GM20431 (cell line): ENCODE results near the gene TMEM151A.

Source experiments
- in situ Hi-C: fragments of 300-500 bp; cut with MseI, MboI; formaldehyde crosslinking; loops from one replicate; pipeline ENCODE4 v1.15.0; 2020; ENCODE audit warnings: low sequenced_read_pairs; ENCODE audit not compliant: unreplicated experiment

Gene TMEM151A

GRCh38 chr11:66282468-66283455 is 8.9 kb upstream of the TMEM151A start:
- in situ Hi-C loops: no loop called here

DNA sequence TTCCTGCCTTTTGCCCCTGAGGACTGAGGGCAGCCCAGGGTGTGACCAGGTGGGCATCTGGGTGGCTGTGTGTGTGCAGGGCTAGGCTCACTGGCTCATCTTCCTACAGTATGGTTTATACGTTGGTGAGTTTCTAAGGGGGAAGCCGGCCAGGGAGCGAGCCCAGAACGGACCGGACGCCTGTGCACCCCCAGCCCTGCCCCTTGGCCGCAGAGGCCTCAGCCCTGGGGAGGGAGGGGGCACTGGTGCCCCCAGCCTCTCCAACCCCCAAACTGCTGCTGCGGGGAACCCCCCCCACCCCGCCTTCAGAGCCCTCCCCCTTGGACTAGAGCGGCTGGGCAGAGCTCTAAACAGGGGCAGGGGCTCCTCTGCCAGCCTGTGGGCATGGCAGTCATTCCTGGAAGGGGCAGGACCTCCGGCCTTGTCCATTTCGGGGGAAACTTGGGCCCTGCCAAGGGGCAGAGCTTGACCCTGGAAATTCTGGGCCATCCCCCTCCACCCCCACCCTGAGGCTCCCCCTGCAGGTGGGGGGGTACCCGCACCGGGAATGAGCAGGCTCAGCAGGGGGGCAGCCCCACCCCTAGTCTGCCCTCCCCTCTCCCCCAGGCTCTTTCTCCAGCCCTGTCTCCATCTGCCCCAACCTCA is 8.1 kb upstream of the TMEM151A start:
- in situ Hi-C loops: no loop called here

GRCh38 chr11:66284526-66285078 is 7.1 kb upstream of the TMEM151A start:
- in situ Hi-C loops: no loop called here

DNA sequence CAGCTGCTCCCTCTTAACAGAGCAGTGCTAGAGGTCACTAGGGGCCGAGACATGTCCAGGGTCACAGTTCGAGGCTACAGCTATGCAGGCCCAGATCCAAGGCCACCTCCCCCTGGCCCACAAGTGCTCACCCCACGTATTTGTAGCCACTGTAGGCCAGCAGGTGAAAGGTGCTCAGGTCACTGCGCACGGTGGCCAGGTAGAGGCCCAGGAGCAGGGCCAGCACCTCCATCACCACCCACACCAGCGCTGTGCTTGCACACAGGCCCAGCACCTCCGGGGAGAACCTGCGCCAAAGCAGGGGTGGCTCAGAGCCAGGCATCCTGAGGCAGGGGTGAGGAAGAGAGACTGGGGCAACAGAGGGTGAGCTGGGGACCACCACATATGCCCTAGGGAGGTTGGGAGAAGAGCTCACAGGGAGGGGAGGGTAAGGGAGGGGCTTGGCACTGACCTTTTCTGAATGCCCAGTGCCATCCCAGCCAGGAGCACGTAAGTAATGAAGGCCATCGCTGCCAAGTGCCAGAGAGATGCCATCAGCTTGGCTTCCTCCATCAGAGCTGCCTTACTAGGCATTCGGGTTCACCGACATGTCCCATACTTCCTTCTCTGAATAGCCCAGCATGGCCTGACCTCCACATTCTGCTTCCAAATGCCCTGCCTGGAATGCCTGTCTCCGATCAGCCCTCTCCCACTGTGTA is 6.3 kb upstream of the TMEM151A start:
- in situ Hi-C loops: no loop called here

GRCh38 chr11:66286699-66287098 is 5.0 kb upstream of the TMEM151A start:
- in situ Hi-C loops: no loop called here

DNA sequence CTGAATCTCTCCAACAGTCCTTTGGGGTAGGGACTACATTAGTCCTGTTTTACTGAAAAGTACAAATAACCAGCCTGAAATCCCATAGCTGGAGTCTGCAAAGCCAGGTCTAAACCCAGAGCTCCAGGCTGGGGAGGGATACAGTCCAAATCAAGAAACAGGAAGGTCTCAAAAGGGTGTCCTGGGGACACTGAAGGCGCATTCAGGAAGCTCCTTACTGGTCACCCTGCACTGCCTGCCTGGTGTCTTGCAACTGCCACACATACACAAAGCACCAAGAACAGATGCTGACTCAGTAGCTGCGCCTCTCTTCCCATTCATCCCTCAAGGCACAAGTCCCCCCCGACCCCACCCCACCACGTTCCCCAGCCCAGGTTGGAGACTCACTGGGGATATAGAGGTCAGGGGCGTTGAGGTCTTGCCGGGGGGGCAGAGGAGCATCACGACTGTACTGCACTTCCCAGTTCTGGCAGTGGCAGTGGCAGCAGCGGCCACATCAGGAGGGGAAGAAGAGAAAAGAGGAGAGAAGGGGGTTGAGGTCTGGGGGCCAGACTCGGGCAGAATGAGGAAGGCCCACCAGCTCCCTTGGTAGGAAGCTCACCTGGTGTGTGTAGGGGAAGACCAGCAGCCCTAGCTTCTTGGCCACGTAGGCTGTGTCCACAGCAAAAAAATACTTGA is 4.3 kb upstream of the TMEM151A start:
- in situ Hi-C loops: no loop called here

DNA sequence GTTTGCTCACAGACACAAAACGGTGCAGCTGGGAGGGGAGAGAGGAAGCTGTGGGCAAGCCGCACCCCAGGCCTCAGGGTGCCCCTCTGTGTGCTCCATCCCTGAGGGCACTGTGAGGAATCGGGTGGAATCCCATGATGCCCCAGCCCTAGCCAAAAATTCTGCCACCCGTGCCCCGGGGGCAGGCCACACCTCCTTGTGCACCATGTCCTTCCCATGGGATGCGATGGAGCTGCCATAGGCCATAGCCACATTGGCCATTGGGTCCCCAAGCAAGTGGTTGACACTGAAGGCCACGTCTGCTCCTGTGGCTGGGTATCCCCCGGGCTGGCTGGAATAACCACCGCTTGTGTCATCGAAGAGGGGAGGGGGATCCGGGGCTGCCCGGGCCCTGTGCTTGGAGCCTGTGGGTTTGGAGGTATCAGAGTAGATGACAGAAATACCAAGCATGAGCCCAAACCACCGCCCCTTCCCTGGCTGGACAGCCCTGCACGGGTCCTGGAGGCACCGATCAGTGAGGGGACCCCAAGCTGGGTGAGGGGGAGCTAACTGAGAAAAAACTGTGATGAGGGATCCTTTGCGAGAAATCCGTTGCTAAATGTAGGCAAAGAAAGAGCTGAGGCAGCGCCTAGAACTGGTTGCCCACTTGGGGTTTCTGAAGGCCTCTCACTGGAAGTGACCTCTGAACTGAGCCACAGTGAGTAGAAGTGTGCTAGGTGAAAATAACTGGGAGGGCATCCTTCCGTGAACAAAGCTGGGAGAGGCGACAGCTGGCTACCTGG is 3.6 kb upstream of the TMEM151A start:
- in situ Hi-C loops: no loop called here

DNA sequence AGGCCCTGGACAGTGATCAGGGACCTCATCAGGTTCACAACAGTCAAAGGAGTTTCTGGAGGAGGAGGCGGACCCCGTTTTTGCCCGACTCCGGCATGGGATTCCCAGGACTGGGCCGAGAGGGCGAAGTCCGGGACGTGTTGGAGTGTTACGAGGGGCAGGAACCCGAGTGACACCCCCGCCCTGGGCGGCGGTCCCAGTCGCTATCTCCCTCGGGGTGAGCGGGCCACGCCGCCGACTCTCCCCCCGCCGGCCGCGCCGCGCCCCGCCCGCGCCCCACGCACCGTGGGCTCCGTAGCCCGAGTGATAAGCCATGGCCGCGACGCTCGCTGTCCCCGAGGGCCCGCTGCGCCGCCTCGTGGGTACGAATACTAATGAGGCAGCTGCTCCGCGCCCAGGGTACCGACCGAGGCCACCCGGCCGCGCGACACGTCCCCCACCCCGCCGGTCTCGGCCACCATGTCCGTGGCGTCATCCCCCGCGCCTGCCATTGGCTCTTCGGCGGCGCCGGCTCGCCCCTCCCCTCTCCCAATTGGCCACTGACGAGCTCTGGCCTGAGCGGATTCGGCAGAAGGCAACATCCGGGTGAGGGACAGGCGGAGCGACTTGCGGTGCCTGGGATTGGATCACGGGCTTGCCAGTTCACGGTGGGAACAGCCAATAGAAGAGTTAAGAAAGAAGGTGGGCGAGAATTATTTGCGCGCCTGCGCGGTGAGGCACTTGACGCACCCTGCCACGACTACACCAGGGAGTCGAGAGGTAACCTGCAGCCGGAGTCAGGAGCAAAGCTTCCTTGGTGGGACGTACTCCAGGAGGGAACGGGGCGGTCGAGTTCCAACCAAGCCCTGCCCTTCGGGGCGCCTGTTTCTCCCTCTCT is 2.8 kb upstream of the TMEM151A start, which contains the start of gene YIF1A:
Gene YIF1A (minus strand): TSS at position 473 of the 877 bp plus-strand sequence. CDS start 158 bp downstream, at position 315.
- in situ Hi-C loops: no loop called here

DNA sequence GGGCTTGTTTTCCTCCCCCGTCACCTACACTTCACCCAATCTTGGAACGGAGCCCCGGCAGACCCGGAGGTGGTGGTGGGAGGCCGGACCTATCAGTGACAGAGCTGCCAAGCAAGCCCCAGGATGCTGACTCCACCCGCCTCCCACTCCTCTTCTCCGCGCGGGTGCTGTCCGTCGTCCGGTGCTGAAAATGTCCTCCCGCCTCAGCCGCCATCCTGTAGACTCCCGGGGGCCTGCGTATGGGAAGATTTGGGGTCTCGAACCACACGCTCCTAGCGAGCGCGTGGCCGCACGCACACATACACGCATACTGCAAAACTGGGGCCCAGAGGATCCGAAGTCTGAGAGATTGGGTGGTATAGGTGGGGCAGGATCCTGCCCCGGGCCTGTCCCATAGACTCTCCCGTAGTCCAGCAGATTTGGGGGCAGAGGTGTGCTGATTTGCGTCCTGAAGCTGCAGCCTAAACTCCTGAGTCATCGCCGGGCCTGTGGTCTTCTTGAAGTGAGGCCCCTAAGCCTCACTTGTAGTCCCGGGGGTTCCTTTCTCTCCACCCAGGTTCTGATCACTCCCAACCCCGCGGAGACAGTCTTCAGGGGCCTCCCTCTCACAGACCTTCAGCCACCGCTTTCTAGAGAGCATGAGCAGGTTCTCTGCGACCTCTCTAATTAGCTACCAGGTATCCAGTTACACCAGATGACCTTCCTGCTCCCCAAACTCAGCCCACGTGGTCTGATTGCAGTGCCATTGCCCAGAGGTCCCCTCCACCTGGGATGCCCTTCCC is 2.0 kb upstream of the TMEM151A start:
- in situ Hi-C loops: no loop called here

DNA sequence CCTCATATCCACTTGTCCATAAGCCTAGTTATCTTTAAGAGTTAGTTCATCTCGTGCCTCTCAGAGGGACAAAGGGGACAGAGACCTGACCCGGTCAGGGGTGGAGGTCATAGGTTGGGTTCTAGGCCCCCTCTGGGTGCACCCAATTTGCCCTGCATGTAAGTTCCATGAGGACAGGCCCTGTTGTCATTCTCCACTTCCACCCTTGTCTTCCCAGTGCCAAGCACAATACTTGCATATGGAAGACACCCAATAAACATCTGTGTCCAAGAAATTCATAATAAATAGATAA is 1.4 kb upstream of the TMEM151A start:
- in situ Hi-C loops: no loop called here

DNA sequence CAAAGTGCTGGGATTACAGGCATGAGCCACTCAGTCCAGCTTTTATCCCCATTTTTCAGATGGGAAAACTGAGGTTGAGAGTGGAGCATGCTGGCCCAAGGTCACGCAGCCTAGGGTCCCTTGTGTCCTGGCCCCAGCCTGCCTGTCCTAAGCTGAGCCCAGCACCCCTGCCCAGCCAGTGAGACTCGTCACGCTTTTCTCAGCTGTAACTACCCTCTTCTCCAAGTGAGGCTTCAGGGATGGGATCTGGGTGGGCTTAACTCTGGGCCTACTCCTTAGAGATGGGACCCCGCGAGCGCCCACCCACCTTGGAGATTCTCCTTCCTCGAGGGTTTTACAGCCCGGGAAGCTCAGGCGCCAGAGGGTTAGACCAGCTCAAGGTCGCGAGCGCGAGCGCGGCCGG is 390 bp upstream of the TMEM151A start:
- in situ Hi-C loops: no loop called here

GRCh38 chr11:66292543-66293332 is 1.0 kb downstream of the TMEM151A start:
- in situ Hi-C loops: no loop called here

DNA sequence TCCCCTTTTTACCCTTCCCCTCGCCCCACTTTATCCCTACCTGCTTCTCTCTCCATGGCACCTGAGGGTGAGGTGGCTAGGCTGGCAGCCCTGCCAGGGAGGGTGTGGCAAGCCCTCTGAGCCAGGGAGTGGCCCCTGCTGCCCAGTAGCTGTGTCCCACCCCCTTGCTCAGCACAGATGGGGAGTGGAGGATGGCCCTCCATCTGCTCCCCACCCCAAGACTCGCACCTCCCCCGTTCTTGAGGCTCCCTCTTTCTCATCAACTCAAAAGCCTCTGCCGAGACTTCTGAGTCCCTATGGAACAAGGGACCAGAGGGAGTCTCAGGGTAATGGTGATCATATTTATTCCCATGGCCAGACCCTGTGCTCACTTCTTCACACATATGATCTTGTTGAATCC is 1.7 kb downstream of the TMEM151A start:
- in situ Hi-C loops: no loop called here

DNA sequence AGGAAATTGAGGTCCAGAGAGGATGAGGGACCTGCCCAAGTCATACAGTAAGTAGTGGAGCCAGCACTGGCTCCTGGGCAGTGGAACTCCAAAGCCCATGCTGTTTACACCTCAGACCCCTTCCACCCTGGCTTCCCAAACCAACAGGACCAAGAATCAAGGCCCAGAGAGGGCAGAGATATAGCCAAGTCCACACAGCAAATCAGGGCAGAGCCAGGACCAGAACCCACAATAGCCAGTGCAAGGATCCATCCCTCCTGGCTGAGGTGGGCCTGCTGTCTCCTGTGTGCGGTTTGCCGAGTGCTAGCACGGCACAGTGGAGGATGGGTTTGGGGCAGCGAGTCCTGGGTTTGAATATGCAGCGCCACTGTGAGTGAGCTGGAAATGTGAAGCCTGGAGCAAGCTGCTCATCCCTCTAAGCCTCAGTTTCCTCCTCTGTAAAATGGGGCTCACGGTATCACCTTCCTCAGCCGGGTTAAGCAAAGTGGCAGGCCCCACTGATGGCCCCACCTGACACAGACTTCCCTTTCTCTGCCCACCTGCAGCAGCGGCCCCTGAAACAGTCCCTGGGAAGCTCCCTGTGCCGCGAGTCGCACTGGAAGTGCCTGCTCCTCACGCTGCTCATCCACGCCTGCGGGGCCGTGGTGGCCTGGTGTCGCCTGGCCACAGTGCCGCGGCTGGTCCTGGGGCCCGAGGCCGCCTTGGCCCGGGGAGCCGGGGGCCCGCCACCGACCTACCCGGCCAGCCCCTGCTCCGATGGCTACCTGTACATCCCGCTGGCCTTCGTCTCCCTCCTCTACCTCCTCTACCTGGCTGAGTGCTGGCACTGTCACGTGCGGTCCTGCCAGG is 2.3 kb downstream of the TMEM151A start:
- in situ Hi-C loops: no loop called here

DNA sequence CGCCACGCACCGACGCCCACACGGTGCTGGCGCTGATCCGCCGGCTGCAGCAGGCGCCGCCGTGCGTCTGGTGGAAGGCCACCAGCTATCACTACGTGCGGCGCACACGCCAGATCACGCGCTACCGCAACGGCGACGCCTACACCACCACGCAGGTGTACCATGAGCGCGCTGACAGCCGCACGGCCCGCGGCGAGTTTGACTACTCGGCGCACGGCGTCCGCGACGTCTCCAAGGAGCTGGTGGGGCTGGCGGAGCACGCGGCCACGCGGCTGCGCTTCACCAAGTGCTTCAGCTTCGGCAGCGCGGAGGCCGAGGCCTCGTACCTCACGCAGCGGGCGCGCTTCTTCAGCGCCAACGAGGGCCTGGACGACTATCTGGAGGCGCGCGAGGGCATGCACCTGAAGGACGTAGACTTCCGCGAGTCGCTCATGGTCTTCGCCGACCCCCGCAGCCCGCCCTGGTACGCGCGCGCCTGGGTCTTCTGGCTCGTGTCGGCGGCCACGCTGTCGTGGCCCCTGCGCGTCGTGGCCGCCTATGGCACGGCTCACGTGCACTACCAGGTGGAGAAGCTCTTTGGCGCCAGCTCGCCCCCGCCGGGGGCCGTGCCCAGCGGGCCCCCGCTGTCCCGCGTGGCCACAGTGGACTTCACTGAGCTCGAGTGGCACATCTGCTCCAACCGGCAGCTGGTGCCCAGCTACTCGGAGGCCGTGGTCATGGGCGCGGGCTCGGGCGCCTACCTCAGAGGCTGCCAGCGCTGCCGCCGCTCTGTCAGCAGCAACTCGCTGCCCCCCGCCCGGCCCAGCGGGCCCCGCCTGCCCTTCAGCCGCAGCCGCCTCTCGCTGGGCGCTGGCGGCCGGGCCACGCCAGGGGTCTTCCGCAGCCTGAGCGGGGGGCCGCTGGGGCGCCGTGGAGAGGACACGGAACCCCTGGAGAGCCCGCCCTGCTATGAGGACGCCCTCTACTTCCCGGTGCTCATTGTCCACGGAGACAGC is 3.2 kb downstream of the TMEM151A start:
- in situ Hi-C loops: no loop called here
